Measurements from ENCODE around the gene AKT1S1.

GRCh38 chr19:49852631-49853126 lies 24.5 kb downstream of the AKT1S1 start:
- no peak for TF ChIP-seq POLR2A (IDR thresholded peaks at IDR 0.05)
- no peak for TF ChIP-seq CTCF (IDR thresholded peaks at IDR 0.05)
